ENCODE data around the gene PTHLH.

The PTHLH gene

DNA sequence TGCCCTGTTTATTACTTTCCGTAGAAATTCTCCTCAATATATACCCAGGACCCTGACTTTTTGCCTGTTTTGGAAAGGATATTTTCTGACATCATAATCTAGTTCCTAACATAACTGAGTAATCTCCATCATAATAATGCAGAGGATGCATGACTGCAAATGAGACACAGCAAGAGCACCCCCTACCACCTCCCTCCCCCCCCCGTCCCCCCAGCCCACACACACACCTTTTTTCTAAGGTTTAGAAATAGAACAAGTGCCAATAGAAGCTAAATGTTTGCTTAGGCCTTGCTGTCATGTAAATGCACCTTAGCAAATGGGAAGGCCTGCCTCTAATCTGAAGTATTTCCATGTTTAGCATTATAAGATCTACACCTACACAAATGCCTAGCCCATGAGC is at the start of gene PTHLH:
Gene PTHLH (minus strand): TSS at position 13 of the 400 bp plus-strand sequence. CDS start 3,239 bp downstream, outside the sequence.
- DNase-seq: no peak

DNA sequence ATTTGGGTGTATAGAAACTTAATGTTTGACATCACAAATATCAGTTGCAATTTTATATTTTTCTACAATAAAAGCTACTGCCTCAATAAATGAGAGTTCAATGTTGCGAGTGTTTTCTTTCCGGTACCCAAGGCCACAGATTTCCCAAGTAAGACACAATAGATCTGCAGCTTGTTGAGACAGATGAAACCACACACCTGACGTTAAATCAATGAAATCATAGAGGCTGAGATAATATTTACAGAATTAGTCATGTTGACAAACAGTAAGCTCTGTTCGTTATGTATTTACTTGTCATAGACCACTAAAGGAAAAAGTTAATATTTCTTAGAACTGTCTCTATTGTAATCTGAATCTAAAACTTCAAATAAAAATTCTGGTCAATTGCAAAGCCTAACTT is 49.2 kb upstream of the PTHLH start:
- DNase-seq: no peak

DNA sequence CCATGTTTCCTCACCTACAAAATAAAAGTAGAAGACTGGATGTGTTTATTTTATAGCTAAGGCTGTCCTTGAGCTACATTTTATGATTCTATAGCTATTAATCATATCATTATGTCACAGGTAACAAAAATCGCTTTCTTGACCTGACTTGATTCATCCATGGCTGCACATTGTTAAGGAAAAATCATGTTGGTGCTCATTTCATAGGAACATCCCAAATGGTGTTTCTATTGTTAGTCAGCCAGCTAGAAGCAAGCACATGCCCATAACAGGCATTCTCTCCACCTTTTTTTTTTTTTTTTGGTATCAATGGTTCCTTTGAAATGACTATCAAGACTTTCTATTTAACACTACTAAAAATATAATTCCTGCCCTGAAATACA is 45.3 kb upstream of the PTHLH start:
- no peak for DNase-seq

DNA sequence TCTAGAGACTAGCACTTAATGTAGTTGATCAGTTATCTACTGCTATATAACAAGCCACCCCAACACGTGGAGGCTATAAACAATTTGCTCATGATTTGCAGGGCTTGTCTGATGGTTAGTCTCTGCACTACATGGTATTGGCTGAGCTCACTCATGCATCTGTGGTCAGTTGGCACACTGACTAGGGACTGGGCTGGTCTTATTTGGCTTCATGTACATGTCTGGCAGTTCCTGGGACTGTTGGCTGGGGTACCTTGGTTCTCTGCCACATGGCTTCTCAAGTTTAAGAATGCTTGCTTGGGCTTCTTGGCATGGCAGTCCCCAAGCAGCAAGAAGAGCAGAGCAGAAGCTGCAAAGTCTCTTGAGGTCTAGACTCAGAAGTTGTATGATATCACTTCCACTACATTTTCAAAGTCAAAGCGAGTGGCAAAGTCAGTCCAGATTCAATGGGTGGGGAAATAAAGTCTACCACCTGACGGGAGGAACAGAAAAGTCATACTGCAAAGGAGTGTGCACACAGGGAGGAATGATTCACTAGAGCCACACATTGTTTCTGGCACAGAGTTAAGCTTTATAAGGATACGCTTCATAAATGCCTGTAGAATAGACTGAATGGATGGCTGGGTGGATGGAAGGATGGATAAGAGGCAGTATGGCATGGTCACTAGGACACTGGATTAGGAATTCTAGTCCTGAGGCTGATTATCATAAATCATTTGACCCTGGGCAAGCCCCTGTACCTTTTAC is 44.8 kb upstream of the PTHLH start:
- no peak for DNase-seq

DNA sequence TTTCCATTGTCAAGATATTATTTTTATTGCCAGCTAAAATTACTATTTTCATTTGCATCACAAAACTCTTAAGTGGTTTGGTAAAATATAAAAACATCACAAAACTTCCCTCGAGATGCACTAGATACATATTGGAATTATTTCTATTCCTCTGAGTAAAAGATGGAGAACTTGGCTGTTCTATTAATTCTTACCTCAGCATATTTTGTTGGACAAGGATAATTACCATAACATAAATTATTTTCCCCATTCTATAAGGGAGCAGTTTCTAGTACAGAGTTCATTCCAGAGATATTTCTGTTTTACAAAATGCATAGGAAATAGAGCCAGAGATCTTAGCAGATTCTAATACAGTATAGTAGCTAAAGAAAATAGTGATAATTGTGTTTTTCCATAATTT is 42.6 kb upstream of the PTHLH start:
- no peak for DNase-seq

DNA sequence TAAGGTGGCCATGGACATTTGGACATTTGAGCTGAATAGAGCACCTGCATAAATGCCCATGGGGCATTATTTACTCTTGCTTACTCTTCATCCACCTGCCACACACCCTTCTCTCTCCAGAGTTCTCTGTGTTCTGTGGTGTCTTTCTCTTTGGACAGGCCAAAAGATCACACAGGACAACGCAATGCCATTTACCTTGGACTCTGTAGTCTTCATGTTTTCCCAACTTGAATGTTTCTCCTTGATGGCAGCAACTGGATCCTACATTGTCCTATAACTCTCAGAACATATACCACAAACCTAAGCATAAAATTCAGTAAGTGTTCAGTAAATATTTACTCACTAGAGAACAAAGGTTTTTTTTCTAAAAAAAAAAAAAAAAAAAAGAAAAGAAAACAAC is 41.7 kb upstream of the PTHLH start:
- DNase-seq: peak; percentile 33

DNA sequence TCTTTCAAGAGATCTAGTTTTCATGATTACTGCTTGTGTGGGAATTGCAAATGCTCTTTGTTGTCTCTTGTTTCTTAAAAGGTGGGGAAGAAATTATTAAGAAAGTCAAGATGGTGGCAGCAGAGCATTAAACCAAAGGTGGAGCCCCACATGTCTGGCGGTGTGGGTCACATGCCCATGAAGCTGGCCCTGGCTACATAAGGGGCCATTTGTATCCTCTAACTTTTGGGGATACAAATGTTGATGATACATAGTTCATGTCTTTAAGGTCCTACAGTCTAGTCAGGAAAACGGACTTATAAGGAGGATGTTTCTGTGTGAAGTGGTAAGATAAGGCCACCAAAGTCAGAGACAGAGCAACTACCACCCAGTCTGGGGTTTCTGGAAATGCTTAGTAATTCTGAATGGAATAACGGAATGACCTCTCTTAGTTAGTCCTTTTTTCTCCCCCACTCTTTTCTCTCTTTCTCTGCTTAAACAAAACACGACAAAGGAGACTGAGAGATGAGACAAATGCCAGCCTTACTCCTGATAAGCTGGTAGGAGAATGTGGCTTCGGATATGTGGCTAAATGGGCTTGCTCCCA is 39.9 kb upstream of the PTHLH start:
- no peak for DNase-seq

DNA sequence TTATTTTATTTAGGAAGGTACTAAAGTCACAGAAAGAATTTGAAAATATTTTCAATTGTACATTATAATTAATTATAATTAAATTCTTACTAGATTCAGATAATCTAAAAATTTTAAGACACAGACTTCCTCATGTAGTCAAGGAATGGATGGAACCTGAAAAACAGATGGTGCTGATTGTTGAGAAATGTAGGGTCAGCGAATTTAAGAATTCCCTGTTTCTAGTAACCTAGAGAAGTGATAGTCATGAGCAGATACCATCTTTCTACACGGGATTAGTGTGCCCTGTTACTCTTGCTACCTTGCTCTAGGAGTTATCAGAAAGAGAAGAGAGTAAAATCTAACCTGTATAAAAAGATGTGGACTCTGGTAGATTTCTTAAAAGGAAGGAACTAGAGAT is 37.5 kb upstream of the PTHLH start:
- no peak for DNase-seq

DNA sequence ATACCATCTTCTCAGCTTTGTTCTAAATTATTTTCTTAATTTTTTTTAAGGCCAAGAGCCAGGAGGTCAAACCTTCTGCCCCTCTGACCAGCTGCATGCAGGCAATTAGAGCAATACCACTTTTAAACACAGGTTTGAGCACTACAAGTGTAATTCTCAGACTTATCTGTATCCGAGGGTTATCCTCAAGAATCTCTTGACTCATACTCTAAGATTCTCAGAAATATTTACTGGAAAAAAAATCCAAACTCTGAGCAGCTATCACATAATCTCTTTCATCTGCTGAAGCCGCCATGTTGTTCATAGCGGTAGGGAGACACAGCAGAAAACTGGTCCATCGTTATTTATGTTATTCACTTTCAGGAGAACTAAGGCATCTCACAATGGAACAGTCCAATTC is 27.4 kb upstream of the PTHLH start:
- no peak for DNase-seq

DNA sequence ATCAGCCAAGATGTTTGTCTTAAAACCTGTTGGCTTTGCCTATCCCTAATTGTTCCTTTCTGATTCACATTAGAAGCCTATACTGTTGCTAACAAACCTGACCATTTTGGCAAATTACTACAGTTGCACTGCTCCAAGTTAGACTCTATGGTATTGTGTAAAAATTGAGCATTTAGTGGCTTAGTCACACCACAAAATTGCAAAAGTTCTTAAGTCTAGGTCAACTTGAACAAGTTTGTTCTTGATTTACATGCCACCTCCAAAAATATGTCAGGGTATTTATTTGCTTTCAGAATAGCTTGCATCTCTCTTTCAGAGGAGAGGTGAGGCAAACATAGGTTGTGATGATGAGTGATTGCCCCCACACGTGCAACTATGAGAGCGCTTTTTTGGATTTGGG is 27.0 kb upstream of the PTHLH start:
- DNase-seq: no peak

DNA sequence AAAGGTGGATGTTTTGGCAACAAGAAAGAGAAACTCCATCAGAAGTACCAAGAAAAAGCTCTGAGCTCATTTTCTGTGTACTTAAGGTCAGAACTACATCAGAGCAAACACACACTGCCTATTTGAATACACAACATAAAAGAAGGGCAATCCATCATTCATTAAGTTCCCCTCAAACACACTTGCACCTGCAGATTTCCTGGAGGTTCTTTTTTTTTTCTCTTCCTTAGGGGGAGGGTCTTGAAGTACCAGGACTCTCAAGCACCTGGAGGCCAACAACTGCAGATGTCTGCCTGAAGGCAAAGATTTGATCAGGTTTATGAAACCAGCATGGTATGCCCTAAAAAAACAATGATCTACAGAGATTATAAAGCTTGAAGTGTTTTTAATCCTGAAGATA is 26.1 kb upstream of the PTHLH start:
- peak; percentile 48 for DNase-seq

DNA sequence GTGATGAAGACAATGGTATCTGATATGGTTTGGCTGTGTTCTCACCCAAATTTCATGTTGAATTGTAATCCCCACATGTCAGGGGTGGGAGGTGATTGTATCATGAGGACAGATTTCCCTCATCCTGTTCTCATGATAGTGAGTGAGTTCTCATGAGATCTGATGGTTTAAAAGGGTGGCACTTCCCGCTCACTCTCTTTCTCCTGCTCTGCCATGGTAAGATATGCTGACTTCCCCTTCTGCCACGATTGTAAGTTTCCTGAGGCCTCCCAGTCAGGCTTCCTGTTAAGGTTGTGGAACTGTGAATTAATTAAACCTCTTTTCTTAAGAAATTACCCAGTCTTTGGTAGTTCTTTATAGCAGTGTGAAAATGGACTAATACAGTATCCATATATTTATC is 25.6 kb upstream of the PTHLH start:
- DNase-seq: no peak

DNA sequence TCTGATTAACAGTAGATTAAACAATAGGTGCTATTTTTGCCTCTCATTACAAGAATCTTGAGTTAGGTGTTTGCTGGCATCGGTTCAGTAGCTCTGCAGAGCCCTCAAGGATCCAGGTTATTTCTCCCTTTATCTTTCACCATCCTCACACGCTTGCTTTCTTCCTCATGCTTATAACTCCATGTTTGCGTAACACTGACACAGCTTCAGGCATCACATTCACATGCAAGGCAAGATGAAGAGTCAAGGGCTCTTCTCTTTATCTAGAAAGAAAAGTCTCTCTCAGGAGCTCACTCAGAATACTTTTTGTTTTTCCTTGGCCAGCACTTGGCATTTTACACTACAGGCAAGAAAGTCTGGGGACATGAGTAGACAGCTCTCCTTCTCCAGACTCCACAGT is 24.2 kb upstream of the PTHLH start:
- DNase-seq: no peak

DNA sequence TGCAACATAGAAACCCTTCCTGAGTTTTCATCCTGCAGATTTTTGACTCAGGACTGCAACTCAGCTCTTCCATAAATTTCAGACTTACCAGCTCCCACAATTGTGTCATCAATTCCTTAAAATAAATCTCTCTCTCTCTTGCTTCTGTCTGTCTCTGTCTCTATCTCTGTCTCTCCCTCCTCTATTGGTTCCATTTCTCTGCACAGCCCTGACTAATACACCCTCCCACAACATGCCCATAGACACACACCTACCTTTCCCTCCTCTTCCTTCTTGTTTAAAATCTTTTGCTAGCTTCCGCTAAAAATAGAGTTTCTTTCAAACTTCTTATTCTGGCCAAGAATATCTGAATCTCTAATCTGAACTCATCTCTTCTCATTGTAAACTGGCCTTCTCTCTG is 22.9 kb upstream of the PTHLH start:
- DNase-seq: no peak

DNA sequence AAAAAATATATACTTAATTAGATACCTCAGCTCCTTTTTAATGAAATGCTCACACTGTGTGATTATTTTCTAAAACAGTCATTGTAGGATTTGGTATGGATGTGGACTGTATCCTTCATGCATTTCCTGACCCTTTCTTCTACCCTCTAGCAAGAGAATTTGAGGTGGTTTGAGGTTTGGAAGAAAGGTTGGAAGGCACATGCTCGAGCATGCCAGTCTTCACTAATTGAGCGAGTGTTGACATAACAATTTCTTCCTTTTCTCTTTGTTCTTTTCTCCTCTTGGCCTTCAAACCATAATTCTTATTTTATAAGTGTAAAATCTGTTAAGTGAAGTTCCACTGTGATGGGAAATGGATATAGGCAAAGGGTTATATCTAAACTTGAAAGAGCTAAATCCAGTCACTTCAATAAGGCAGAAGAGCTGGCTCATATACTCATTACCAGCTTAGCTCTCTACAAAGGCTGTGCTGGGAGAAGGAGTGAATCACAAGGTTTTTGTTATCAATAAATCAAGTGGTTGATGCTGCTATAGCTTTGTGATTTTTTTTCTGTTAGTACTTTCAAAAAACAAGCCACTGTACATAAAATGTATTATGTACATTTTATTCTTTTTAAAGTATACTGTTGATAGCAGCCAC is 16.2 kb upstream of the PTHLH start:
- DNase-seq: no peak

DNA sequence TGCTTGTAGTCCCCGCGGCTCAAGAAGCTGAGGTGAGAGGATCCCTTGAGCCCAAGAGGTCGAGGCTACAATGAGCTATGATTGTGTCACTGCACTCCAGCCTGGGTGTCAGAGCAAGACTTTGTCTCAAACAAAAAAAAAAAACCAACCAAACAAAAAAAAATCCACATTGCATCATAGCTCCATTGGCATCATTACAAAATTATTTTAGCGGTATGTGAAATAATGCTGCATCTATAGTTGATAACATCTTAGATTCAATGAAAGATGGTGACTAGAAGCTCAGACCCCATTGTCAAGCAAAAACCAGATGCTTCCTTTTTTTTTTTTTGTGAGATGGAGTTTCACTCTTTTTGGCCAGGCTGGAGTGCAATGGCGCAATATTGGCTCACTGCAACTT is 14.8 kb upstream of the PTHLH start:
- no peak for DNase-seq

DNA sequence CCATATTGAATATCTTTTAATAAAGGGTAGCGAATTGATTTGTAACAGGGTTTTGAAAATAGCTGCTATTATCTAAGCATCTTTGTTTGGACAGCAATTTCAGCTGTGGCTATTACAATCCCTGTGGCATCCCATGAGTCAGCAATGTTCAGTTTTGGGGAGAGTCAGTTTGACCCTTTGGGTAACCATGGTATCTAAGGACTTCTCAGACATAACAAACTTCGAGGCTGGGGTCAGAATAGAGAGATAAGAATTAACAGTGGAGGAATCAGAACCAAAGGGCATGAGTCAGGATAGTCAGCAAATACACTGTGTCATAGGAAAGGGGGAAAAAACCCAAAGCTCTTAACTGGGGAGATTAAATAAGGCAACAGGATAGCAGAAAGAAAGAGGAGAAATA is 11.7 kb upstream of the PTHLH start:
- DNase-seq: peak; percentile 2

DNA sequence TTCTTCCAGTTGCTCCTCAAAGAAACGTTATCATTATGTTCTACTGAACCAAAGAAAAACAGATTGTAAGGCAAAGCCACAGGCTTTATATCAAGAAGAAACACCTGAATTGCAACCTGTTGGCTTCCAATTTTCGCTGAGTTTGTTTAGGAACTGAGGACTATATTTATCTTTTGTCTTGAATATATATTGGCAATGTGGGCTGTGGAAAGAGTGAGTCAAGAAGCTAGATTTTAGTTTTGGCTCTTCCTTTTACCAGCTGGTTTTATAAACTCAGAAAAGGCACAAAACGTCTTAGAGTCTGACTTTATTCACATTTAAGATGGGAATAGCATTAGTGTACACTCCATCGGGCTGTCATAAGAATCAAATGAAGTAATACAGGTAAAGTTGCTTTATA is 10.4 kb upstream of the PTHLH start:
- DNase-seq: no peak

DNA sequence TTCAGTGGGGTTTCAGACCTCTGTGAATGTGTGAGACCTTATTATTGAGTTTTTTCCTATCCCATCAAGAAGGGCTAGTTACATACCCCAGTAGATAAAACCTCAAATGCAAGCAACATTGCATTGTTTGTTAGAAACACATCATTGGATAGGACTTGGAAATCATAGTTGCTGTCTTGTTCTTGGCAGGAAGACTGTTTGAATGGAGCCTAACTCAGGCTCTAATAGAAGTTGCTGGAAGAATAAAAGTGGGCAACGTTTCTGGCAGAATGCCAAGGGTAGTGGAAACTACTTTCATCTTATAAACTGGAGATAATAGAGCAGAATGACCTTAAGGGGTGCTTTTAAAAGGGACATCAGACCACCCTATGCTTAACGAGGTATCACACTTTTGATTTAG is 9.9 kb upstream of the PTHLH start:
- no peak for DNase-seq

DNA sequence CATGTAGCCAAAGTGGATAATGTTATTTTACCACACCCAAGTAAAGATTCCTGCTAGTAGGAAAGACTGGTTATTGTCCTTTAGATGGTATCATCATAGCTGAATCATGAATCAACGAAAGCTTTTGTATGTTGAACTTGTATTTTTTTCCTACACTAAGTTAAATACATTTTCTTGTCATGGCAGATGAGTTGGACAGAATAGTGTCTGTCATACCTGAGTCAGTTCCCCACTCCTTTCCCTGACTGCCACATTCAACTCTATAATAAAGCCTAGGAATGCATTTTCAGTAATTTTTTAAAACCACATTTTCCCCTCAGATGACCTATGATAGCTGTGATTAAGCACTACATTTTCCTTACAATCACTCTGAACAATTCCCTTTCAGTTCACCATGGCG is 9.3 kb upstream of the PTHLH start:
- DNase-seq: no peak

DNA sequence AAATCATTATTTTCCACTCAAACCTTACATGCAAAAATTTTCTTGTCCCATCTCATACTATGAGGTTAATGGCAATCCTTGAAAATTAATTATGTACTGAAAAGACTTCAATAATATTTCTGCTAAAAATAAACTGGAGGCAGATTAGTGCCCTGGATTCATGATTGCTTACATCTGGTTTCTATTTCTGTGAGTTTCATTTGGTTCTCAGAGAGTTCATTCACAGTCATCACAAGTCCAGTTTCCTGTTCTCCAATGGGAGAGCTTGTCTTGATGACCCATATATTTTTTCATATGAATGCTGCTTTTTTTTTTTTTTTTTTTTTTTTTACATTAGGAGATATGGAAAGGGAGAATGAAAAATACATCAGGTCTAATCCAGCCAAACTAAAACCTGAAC is 6.6 kb upstream of the PTHLH start:
- DNase-seq: no peak

DNA sequence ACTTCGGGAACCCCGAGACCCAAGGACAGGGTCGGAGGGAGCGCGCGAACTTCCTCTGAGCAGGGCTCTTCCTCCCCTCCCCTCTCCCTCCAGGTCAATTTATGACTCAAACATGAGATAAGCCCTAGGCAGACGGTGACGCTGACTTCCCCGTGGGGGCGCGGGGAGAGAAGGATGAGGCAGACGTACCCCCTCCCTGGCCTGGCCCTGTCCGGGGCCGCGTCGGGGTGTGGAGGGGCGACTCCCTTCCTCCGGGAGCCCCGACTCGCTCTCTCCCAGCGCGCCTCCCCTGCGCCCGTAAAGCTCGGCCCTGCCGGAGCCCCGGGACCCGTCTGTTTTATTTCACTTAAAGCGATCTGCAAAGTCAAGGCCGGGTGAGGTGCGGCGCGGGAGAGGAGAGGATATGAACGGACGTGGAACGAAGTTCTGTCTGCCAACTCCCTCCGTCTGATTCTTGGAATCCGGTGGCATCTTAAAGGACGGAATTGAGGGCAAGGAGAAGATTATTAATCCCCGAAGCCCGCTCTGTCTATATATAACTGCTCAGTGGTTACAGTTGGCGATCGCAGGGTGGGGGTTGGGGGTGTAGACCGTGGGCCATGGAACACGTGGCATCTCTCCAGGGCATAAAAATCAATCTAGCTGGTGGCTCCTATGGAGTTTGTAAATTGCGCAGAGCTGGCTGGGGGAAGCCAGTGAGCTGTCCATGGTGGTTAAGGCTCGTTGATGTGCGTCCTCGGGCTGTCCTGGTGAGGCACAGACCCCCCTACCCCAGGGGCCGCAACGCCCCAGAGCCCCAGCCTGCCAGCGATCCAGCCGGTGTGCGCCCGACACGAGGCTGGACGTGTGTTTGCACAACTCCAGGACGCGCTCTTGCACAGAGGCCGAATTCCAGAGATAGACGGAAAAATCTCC is 2.9 kb upstream of the PTHLH start:
- no peak for DNase-seq

DNA sequence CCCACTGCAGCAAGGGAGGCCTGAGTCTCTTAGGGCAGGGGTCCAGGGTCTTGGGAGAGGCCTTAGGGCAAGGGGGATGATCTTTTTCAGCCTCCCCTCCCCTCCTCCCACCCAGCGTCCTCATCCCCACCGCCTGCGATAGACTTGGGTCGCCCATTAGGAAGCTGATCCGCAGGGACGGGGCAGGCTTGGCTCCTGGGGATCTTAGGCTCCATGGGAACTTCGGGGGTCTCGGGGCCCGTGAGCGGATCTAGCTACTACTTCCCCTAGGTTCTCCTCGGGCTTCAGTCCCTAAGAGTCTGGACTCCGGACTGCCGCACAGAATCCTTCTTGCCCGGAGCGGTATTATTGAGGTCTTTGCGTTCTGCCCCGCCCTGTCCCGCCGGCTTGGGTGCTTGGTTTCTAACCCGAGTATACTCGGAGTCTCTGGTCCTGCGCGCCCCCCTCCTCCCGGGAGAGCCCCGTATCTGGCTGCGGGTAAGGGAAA is 2.2 kb upstream of the PTHLH start:
- DNase-seq: no peak

Measured in NCI-H146 (cell line).